Esophagus squamous epithelium (tissue), 5 donors: ENCODE data around the gene PSMG4. TPM values are rescaled to one million over a fixed set of nuclear protein-coding genes. Genes with fewer than 3 reads are reported as not detected.

Experiments
- DNase-seq: peaks from one replicate; lab custom pipeline; 2025; lab: John Stamatoyannopoulos, UW
- H3K27ac ChIP-seq, 4 donors: fragments of 200-600 bp; sonication (generic); one replicate each; pipeline ENCODE4 v1.5.1; 2016 to 2019; ENCODE audit warnings: mild to moderate bottlenecking in 1 of 4
- H3K27me3 ChIP-seq, 4 donors: fragments of 200-600 bp; sonication (generic); 1 replicate in 3 of 4; 2 replicates in 1 of 4; pipeline versions ENCODE4 v1.5.1 to v1.6.0; 2017 to 2021; ENCODE audit warnings: antibody characterized with exemption in 1 of 4
- H3K36me3 ChIP-seq, 3 donors: fragments of 200-600 bp; sonication (generic); one replicate each; pipeline ENCODE4 v1.5.1; 2016 to 2019
- H3K4me1 ChIP-seq, 3 donors: fragments of 200-600 bp; sonication (generic); one replicate each; pipeline ENCODE4 v1.5.1; 2017 to 2019
- H3K4me3 ChIP-seq, 4 donors: fragments of 200-600 bp; sonication (generic); 1 replicate in 3 of 4; 2 replicates in 1 of 4; pipeline ENCODE4 v1.5.1; 2016 to 2019; ENCODE audit warnings: mild to moderate bottlenecking in 2 of 4, moderate library complexity in 1 of 4
- H3K9me3 ChIP-seq, 3 donors: fragments of 200-600 bp; sonication (generic); one replicate each; pipeline ENCODE4 v1.5.1; 2016 to 2019
- POLR2A ChIP-seq, 4 donors: fragments of 450-650 bp; IDR thresholded peaks; one replicate each; pipeline ENCODE4 v1.6.1; 2017; ENCODE audit warnings: antibody characterized with exemption in 4 of 4, mild to moderate bottlenecking in 4 of 4, moderate library complexity in 3 of 4
- WGBS, 2 donors: methylation state at CpG; one replicate each; pipeline ENCODE4 v1.1.5; 2018; 5-methylcytosine and 5-hydroxymethylcytosine counted together
- intact Hi-C: fragments of 100-400 bp; cut with DNase I; formaldehyde crosslinking; loops from one replicate; pipeline ENCODE4 v1.15.0; 2022
- total RNA-seq, 4 donors: library from RNA; depleted of rRNA; stranded (reverse); fragments of >200 nt; gene quantifications; one replicate each; pipeline ENCODE4 v1.1.0, GENCODE V29; 2016
- TF ChIP-seq, protein P1 (sequence below), 6 experiments: fragments of 450-650 bp in 4 of 6; fragments of 200-600 bp in 2 of 6; sonication (generic) in 2 of 6; IDR thresholded peaks; one replicate each; pipeline ENCODE4 v1.5.1; 2016 to 2019; ENCODE audit warnings: antibody characterized with exemption in 6 of 6, mild to moderate bottlenecking in 4 of 6, moderate library complexity in 4 of 6
- donor health status: DM: yes; HTN: yes; CAD: no.

The PSMG4 gene
- total RNA-seq, 4 donors from 2014 or later = 9.4 to 36.0 (median 14.9) TPM

DNA sequence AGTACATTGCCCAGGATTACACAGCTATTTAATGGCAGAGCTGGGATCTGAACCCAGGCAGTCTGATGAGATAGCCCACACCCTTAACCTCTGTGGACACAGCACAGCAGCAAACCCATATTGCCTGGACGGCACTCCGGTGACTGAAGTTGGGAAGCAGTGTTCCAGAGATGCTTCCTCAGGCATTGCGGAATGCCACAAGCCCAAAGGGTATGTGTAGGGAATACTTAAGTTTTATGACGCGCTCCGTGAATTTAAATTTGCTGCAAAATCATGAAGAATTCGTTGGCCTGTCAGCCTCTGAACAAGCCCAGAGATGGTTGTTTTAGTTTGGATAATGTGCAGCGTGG lies 46.4 kb downstream of the PSMG4 start:
- WGBS, 2 donors = 91 to 93% methylated on average over 8 of the region's 8 CpGs

DNA sequence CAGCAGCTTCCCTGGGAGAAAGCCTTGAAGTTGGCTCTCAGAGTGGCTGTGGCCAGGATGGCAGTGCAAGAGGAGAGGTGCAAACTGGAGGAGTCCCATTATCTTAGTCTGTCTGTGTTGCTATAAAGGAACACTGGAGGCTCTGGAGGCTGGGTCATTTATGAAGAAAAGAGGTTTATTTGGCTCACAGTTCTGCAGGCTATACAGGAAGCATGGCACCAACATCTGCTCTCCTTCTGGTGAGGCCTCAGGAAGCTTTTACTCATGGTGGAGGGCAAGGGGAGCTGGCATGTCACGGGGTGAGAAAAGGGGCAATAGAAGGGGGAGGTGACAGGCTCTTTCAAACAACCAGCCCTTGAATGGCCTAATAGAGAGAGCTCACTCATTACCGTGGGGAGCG lies 47.1 kb downstream of the PSMG4 start:
- intact Hi-C loops = no loop called here
- no peak for DNase-seq
- H3K27me3 ChIP-seq = no peaks in the 10 kb centered on the region
- TF ChIP-seq, protein P1, sequence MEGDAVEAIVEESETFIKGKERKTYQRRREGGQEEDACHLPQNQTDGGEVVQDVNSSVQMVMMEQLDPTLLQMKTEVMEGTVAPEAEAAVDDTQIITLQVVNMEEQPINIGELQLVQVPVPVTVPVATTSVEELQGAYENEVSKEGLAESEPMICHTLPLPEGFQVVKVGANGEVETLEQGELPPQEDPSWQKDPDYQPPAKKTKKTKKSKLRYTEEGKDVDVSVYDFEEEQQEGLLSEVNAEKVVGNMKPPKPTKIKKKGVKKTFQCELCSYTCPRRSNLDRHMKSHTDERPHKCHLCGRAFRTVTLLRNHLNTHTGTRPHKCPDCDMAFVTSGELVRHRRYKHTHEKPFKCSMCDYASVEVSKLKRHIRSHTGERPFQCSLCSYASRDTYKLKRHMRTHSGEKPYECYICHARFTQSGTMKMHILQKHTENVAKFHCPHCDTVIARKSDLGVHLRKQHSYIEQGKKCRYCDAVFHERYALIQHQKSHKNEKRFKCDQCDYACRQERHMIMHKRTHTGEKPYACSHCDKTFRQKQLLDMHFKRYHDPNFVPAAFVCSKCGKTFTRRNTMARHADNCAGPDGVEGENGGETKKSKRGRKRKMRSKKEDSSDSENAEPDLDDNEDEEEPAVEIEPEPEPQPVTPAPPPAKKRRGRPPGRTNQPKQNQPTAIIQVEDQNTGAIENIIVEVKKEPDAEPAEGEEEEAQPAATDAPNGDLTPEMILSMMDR (IDR thresholded peaks at IDR 0.05) = no peak
- no peak for TF ChIP-seq POLR2A (IDR thresholded peaks at IDR 0.05)
- no peak overlapping the region for H3K4me3 ChIP-seq
- peaks cover 0 to 11% (median 0%) of the 10 kb centered on the region in 3 donors for H3K4me1 ChIP-seq
- H3K27ac ChIP-seq = no peak overlapping the region
- no peaks in the 10 kb centered on the region for H3K9me3 ChIP-seq
- H3K36me3 ChIP-seq = peaks cover 0 to 48% (median 12%) of the 10 kb centered on the region in 3 donors
- WGBS, 2 donors = 89 to 90% methylated on average over 2 to 3 of the region's 3 CpGs

More for the DNA sequence above, 46.4 kb downstream of the PSMG4 start:
- Histone ChIP-seq H3K36me3 (peaks cover 0 to 53% (median 12%) of the 10 kb centered on the region in 3 donors), H3K4me3 (no peak overlapping the region), H3K4me1 (peaks cover 0 to 6% (median 0%) of the 10 kb centered on the region in 3 donors), H3K27ac (no peak overlapping the region), H3K27me3 (no peaks in the 10 kb centered on the region), H3K9me3 (no peaks in the 10 kb centered on the region)
- intact Hi-C loops = no loop called here
- no peak for DNase-seq
- TF ChIP-seq, protein P1 (IDR thresholded peaks at IDR 0.05) = no peak
- no peak for TF ChIP-seq POLR2A (IDR thresholded peaks at IDR 0.05)

DNA sequence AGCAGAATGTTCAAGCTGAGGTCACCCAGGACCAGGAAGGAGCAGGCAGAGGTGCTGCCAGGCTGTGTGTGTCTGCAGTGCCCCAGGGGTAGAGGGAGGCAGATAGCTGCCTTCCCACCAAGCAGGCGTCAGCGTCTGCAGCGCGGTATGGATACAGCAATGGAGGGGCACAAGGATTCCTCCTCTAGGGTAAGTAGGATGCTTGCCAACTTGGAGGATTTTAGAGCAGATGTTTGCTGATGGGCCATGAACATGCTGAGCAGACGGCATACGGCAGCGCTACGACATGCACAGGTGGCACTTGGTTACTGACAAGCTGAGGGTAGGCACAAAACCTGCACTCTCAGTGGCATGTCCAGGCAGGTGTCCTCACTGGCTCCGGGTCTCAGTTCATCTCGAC lies 48.1 kb downstream of the PSMG4 start:
- DNase-seq = no peak
- Histone ChIP-seq H3K4me3 (no peak overlapping the region), H3K27me3 (no peaks in the 10 kb centered on the region), H3K9me3 (no peaks in the 10 kb centered on the region), H3K36me3 (peaks cover 0 to 48% (median 12%) of the 10 kb centered on the region in 3 donors), H3K4me1 (peaks cover 0 to 16% (median 0%) of the 10 kb centered on the region in 3 donors), H3K27ac (no peak overlapping the region)
- 84 to 98% methylated on average over 10 of the region's 10 CpGs for whole genome bisulfite sequencing, 2 donors
- TF ChIP-seq, protein P1 (IDR thresholded peaks at IDR 0.05) = no peak
- intact Hi-C loops = no loop called here

DNA sequence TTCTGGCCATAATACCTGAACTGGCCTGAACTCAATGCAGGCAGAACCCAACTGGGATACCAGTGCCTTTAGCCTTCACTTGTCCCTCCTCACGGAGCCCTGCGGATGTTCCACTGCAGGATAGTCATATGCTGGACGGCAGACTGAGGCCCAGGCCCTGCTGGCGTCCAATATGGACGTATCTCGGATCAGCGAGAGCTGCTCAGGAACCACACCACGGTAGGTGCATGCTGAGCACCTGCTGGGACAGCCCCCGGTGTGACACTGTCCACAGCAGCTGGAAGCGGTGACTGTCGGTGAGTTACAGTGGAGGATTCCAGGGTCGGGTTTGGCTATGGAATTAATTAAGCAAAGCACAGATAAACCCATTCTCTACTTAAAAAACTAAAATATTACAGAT lies 48.7 kb downstream of the PSMG4 start:
- H3K4me3 ChIP-seq = no peak overlapping the region
- intact Hi-C loops = no loop called here
- 94 to 95% methylated on average over 3 to 12 of the region's 12 CpGs for WGBS, 2 donors

DNA sequence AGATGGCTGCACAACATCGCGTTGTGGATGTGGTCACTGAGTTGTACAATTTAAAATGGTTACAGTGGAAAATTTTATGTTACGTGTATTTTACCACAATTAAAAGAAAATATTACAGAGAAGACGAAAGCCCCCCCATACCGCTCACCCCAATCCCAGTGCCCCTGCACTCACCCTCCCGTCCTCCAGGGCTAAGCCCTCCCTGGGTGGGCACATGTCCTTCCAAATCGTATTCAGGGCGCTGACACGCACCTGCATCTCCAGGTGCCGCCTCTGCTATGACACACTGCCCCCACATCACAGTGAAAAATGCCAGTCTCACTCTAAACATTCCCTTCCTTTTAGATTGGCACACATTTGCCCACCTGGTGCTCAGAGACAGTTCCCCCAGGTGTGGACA lies 49.4 kb downstream of the PSMG4 start:
- intact Hi-C loops = no loop called here
- Histone ChIP-seq H3K4me1 (peaks cover 0 to 16% (median 0%) of the 10 kb centered on the region in 3 donors), H3K36me3 (peaks cover 0 to 43% (median 12%) of the 10 kb centered on the region in 3 donors), H3K4me3 (no peak overlapping the region), H3K27me3 (no peaks in the 10 kb centered on the region), H3K9me3 (no peaks in the 10 kb centered on the region), H3K27ac (no peak overlapping the region)
- 90 to 94% methylated on average over 10 of the region's 10 CpGs for WGBS, 2 donors
- no peak for DNase-seq
- TF ChIP-seq, protein P1 (IDR thresholded peaks at IDR 0.05) = no peak
- TF ChIP-seq POLR2A (IDR thresholded peaks at IDR 0.05) = no peak

More for the DNA sequence above, 48.7 kb downstream of the PSMG4 start:
- H3K36me3 ChIP-seq = peaks cover 0 to 43% (median 12%) of the 10 kb centered on the region in 3 donors
- H3K27ac ChIP-seq = no peak overlapping the region
- H3K9me3 ChIP-seq = no peaks in the 10 kb centered on the region
- no peaks in the 10 kb centered on the region for H3K27me3 ChIP-seq
- TF ChIP-seq, protein P1 (IDR thresholded peaks at IDR 0.05) = no peak
- TF ChIP-seq POLR2A (IDR thresholded peaks at IDR 0.05) = no peak
- peaks cover 0 to 16% (median 0%) of the 10 kb centered on the region in 3 donors for H3K4me1 ChIP-seq
- no peak for DNase-seq
